Measurements from ENCODE around the gene RSPRY1.

- TF ChIP-seq POLR2A (IDR thresholded peaks at IDR 0.05), result no peak
- no peak for TF ChIP-seq CTCF (IDR thresholded peaks at IDR 0.05)
Measured at GRCh38 chr16:57279780-57280638, 93.9 kb downstream of the RSPRY1 start.

All from uterus (tissue), 2 donors.